GM12878 (cell line): Measurements from ENCODE around the gene RPS6KC1. TPM values are rescaled to one million over a fixed set of nuclear protein-coding genes. Genes with fewer than 3 reads are reported as not detected.
A peak's percentile ranks its signal among the peaks of the same experiment; 100 is the strongest.

Source experiments
- ATF3 ChIP-seq: IDR thresholded peaks from 2 replicates; pipeline ENCODE4 v1.6.1; 2011; ENCODE audit warnings: low read depth, mild to moderate bottlenecking, low read length, moderate library complexity, borderline replicate concordance; ENCODE audit errors: extremely low read depth
- ATF7 ChIP-seq: fragments of 450-650 bp; IDR thresholded peaks from 2 replicates; pipeline ENCODE4 v1.6.1; 2016; ENCODE audit warnings: low read depth, mild to moderate bottlenecking
- BRCA1 ChIP-seq: IDR thresholded peaks from 2 replicates; pipeline ENCODE4 v1.6.1; 2011; ENCODE audit warnings: low read depth, low read length, improper control_type of control experiment
- CREB1 ChIP-seq: IDR thresholded peaks from 2 replicates; pipeline ENCODE4 v1.6.1; 2012; ENCODE audit warnings: low read depth, mild to moderate bottlenecking, inconsistent platforms
- CREM ChIP-seq: IDR thresholded peaks from 2 replicates; pipeline ENCODE4 v1.6.1; 2014; ENCODE audit warnings: antibody characterized with exemption, low read depth
- CTCF ChIP-seq, 3 experiments: IDR thresholded peaks in 2 of 3; conservative IDR thresholded peaks in 1 of 3; 2 replicates each; pipeline ENCODE4 v1.5.1; 2011; ENCODE audit warnings: low read depth in 3 of 3, low read length in 3 of 3, mild to moderate bottlenecking in 3 of 3, control low read depth in 2 of 3, moderate library complexity in 2 of 3, inconsistent platforms in 1 of 3, mixed read lengths in 1 of 3; ENCODE audit not compliant: control insufficient read depth in 2 of 3, insufficient read depth in 1 of 3; ENCODE audit errors: extremely low read depth in 1 of 3
- E4F1 ChIP-seq: fragments of 450-650 bp; IDR thresholded peaks from 2 replicates; pipeline ENCODE4 v1.6.1; 2018; ENCODE audit warnings: borderline replicate concordance, mild to moderate bottlenecking; ENCODE audit not compliant: partially characterized antibody
- ESRRA ChIP-seq: IDR thresholded peaks from 2 replicates; pipeline ENCODE4 v1.6.1; 2012; ENCODE audit warnings: mild to moderate bottlenecking, low read length, improper control_type of control experiment
- FOS ChIP-seq: IDR thresholded peaks from 3 replicates; pipeline ENCODE4 v1.6.1; 2011; ENCODE audit warnings: borderline replicate concordance; ENCODE audit not compliant: insufficient read length; ENCODE audit errors: extremely low read depth
- FOXK2 ChIP-seq: fragments of 450-650 bp; IDR thresholded peaks from 2 replicates; pipeline ENCODE4 v1.6.1; 2017; ENCODE audit warnings: mild to moderate bottlenecking, moderate library complexity
- NR2F1 ChIP-seq: fragments of 450-650 bp; conservative IDR thresholded peaks from 2 replicates; pipeline ENCODE4 v1.6.1; 2017; ENCODE audit warnings: mild to moderate bottlenecking
- SMARCA5 ChIP-seq: fragments of 450-650 bp; IDR thresholded peaks from 2 replicates; pipeline ENCODE4 v1.6.1; 2017; ENCODE audit warnings: mild to moderate bottlenecking
- TCF7 ChIP-seq: IDR thresholded peaks from 2 replicates; pipeline ENCODE4 v1.6.1; 2014; ENCODE audit warnings: antibody characterized with exemption, borderline replicate concordance
- WRNIP1 ChIP-seq: IDR thresholded peaks from 2 replicates; pipeline ENCODE4 v1.6.1; 2011; ENCODE audit warnings: low read depth, low read length, improper control_type of control experiment, borderline replicate concordance
- YBX1 ChIP-seq: fragments of 450-650 bp; IDR thresholded peaks from 2 replicates; pipeline ENCODE4 v1.6.1; 2016; ENCODE audit warnings: antibody characterized with exemption
- polyA plus RNA-seq, 11 experiments: library from polyadenylated mRNA; depleted of rRNA in 4 of 11; unstranded in 6 of 11; stranded (reverse) in 5 of 11; fragments of >200 nt; fragmentation: Nextera tagmentation in 4 of 11; fragmentation: Illumina TruSeq in 1 of 11; extraction: Ambion mirVana in 4 of 11; extraction: Trizol in 1 of 11; gene quantifications; 1 replicate in 1 of 11; 2 replicates in 10 of 11; pipeline versions ENCODE4 v1.2.1 to v1.2.3, GENCODE V29; 2011 to 2016; ENCODE audit warnings: inconsistent platforms in 2 of 11, missing spikeins in 2 of 11, low read depth in 1 of 11
- total RNA-seq, 4 experiments: library from RNA; depleted of rRNA in 3 of 4; stranded (reverse); fragments of >200 nt in 3 of 4; fragmentation: Illumina TruSeq in 1 of 4; extraction: Trizol in 1 of 4; gene quantifications; 2 replicates each; pipeline versions ENCODE4 v1.2.1 to v1.2.3, GENCODE V29; 2013 to 2021
- TF ChIP-seq, protein P1 (sequence below): IDR thresholded peaks from 2 replicates; pipeline ENCODE4 v1.6.1; 2012; ENCODE audit warnings: low read length, inconsistent platforms
- TF ChIP-seq, protein P2 (sequence below): IDR thresholded peaks from 2 replicates; pipeline ENCODE4 v1.6.1; 2011; ENCODE audit warnings: borderline replicate concordance, low read depth, mild to moderate bottlenecking, moderate library complexity, low read length; ENCODE audit not compliant: insufficient read depth, poor library complexity, severe bottlenecking
- TF ChIP-seq, protein P3 (sequence below): IDR thresholded peaks from 2 replicates; pipeline ENCODE4 v1.6.1; 2012; ENCODE audit warnings: improper control_type of control experiment, low read depth, low read length; ENCODE audit not compliant: insufficient replicate concordance

RPS6KC1 gene
- total and polyA plus RNA-seq, 10 of the 15 experiments (the other 5 are each of a cell fraction or from before 2014, with no cell fraction given): 2.9 to 17.3 (median 12.2) TPM

GRCh38 chr1:213070406-213070805, 19.4 kb downstream of the RPS6KC1 start (continued):
- TF ChIP-seq, protein P1, sequence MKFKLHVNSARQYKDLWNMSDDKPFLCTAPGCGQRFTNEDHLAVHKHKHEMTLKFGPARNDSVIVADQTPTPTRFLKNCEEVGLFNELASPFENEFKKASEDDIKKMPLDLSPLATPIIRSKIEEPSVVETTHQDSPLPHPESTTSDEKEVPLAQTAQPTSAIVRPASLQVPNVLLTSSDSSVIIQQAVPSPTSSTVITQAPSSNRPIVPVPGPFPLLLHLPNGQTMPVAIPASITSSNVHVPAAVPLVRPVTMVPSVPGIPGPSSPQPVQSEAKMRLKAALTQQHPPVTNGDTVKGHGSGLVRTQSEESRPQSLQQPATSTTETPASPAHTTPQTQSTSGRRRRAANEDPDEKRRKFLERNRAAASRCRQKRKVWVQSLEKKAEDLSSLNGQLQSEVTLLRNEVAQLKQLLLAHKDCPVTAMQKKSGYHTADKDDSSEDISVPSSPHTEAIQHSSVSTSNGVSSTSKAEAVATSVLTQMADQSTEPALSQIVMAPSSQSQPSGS: no peak
- TF ChIP-seq, protein P2, sequence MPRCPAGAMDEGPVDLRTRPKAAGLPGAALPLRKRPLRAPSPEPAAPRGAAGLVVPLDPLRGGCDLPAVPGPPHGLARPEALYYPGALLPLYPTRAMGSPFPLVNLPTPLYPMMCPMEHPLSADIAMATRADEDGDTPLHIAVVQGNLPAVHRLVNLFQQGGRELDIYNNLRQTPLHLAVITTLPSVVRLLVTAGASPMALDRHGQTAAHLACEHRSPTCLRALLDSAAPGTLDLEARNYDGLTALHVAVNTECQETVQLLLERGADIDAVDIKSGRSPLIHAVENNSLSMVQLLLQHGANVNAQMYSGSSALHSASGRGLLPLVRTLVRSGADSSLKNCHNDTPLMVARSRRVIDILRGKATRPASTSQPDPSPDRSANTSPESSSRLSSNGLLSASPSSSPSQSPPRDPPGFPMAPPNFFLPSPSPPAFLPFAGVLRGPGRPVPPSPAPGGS: no peak
- TF ChIP-seq, protein P3, sequence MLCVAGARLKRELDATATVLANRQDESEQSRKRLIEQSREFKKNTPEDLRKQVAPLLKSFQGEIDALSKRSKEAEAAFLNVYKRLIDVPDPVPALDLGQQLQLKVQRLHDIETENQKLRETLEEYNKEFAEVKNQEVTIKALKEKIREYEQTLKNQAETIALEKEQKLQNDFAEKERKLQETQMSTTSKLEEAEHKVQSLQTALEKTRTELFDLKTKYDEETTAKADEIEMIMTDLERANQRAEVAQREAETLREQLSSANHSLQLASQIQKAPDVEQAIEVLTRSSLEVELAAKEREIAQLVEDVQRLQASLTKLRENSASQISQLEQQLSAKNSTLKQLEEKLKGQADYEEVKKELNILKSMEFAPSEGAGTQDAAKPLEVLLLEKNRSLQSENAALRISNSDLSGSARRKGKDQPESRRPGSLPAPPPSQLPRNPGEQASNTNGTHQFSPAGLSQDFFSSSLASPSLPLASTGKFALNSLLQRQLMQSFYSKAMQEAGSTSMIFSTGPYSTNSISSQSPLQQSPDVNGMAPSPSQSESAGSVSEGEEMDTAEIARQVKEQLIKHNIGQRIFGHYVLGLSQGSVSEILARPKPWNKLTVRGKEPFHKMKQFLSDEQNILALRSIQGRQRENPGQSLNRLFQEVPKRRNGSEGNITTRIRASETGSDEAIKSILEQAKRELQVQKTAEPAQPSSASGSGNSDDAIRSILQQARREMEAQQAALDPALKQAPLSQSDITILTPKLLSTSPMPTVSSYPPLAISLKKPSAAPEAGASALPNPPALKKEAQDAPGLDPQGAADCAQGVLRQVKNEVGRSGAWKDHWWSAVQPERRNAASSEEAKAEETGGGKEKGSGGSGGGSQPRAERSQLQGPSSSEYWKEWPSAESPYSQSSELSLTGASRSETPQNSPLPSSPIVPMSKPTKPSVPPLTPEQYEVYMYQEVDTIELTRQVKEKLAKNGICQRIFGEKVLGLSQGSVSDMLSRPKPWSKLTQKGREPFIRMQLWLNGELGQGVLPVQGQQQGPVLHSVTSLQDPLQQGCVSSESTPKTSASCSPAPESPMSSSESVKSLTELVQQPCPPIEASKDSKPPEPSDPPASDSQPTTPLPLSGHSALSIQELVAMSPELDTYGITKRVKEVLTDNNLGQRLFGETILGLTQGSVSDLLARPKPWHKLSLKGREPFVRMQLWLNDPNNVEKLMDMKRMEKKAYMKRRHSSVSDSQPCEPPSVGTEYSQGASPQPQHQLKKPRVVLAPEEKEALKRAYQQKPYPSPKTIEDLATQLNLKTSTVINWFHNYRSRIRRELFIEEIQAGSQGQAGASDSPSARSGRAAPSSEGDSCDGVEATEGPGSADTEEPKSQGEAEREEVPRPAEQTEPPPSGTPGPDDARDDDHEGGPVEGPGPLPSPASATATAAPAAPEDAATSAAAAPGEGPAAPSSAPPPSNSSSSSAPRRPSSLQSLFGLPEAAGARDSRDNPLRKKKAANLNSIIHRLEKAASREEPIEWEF: no peak
- TF ChIP-seq ATF3 (no peak), FOS (no peak), CREM (no peak), CTCF (IDR thresholded peaks at IDR 0.05 in 2 of 3, conservative IDR thresholded peaks at IDR 0.05 in 1 of 3; ENCODE audit: control insufficient read depth in 2 of 3, extremely low read depth in 1 of 3, insufficient read depth in 1 of 3, low read depth in 3 of 3, low read length in 3 of 3) (peak; percentile 33 to 47 (median 34); a peak in 4 of 6 replicates), BRCA1 (no peak), WRNIP1 (no peak), SMARCA5 (no peak; the same call in 1 of the 2 replicates), TCF7 (no peak), ATF7 (0 out of 2 replicates have a peak, but pooled peaks have one; percentile 20), FOXK2 (no peak), NR2F1 (no peak), E4F1 (no peak), CREB1 (peak; percentile 35; the same call in 1 of the 2 replicates), YBX1 (no peak), ESRRA (no peak)
